Stimulated activated CD8-positive, alpha-beta memory T cell treated with anti-CD3 and anti-CD28 coated beads, Interleukin-12 subunit alpha, Interleukin-12 subunit beta, amount 100 ng/mL, for 1 hour (primary cell): Measurements from ENCODE around the gene AGER.

Source experiments
- DNase-seq: peaks from one replicate; pipeline ENCODE4 v3.0.0-alpha.2; 2020; ENCODE audit warnings: low read depth

Gene AGER

DNA sequence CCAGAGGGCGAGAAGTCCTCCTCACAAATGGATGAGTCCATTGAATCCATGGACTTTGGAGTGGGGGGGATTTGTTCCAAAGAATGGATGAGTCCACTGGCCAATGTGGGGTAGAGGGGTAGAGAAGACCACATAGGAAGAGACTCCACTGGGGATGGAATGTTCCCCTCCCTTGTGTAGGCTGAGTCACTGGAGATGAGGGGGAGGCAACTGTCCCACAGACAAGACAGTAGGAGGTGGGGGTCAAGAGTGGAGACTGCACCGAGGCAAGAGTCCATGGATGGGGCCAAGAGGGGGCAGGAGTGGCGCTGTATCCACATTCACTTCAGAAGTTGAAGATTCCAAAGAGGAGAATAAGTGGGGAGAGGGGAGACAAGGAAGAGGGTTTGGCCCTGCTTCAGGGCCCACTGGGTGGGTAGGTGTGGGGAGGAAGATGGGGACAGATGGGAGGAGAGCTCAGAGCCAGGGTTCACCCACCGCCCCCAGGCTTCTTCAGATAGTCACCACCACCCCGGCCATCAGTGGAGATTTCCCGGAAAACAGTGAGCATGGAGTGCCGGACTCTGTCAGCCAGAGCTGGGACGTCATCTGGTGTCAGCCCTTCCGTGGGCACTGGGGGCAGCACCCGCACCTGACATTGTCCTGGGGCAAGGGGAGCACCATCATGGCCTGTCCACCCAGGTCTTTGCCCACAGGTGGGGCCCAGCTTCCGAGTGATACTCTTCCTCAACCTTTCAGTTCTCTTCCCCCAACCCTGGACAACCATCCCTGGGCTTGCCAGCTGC is 15.1 kb downstream of the AGER start:
- DNase-seq: no peak

DNA sequence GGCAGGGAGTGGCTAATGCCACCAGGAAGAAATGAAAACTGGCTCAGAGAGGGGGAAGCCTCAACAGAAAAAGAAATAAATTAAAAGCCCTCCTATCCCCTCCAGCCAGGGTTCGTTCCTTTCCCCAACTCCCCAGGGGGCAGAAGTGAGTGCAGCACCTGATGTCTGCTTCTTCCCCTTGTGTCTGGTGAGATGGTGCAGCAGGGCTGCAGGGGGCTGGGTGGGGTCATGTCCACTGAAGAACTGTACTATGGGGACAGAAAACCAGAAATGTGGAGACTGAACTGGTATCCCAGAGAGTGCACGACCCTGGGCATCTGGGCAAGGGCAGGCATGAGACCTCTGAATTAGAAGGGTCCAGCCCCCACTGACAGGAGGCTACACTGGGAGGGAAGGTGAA is 15.7 kb downstream of the AGER start:
- no peak for DNase-seq

DNA sequence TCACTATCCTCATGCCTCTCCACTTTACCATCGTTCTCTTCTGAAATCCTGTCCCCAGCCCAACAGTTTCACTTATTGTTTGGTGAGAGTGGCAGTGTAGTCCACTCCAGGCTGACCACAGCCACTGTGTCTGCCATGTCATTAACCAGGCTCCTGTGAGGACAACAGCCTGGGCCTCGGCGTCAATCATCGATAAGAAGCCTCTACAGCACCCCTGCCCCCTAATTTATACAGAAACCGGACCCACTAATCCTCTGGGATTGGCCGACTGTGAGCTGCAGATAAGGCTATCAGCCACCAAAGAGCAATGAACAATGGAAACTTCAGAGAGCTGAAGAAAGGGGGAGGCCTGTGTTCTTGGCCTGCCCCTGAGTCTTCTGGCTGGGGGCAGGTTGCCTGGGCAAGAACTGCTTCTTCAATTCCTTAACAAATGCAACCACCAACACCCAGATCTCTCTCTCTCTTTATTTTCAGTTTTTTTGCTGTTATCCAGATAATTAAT is 16.2 kb downstream of the AGER start:
- no peak for DNase-seq

DNA sequence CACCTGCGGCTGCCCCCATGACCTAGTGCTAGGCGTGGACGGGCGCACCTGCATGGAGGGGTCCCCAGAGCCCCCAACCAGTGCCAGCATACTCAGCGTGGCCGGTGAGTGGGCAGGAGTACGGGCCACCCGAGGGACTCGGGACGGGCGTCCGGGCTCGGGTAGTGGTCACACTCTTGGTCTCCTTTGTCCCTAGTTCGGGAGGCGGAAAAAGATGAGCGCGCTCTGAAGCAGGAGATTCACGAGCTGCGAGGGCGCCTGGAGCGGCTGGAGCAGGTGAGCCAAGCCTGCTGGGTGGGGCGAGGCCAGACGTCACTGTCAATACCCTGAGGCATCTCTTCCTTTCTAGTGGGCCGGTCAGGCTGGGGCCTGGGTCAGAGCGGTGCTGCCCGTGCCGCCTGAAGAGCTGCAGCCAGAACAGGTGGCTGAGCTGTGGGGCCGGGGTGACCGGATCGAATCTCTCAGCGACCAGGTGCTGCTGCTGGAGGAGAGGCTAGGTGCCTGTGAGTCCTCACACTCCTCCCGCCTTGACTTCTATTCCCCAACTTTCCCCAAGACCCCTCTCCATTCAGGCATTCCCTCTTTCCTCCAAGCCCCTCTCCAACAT is 16.8 kb downstream of the AGER start:
- DNase-seq: no peak

DNA sequence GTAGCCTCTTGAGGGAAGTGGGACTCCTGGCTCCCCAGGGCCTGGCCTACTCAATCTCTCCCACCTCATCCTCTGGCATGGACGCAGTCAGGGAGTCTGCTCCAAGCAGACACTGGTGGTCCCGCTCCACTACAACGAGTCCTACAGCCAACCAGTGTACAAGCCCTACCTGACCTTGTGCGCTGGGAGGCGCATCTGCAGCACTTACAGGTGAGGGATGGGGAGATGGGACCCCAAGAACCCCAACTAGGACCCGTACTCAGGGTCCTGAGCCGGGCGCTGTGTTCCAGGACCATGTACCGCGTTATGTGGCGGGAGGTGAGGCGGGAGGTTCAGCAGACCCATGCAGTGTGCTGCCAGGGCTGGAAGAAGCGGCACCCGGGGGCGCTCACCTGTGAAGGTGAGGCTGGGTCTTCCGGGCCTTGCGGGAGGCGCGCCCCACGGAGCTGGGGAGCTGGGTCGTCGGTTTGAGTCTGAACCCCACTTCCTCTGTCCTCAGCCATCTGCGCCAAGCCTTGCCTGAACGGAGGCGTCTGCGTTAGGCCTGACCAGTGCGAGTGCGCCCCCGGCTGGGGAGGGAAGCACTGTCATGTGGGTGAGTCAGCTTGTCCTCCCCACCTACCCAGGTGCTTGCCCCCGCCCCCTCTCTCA is 17.5 kb downstream of the AGER start:
- no peak for DNase-seq

DNA sequence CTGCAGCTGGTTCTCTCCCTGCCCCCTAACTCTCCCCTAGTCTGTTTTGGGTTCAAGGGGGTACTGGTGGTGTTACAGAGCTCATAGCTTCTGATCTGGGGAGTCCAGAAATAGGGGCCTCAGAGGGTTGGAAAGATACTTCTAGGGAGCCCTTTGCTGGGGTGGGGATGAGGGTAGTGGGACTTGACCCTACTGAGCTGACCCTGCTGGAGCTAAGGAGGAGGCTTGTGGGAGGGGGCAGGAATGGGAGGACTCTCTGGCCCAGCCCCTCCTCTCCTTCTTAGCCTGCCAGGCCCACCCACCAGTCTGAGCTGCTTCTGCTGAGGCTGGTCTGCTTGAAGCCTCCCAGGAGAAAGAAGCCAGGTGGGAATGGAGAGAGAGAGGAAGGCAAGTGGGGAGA is 19.8 kb downstream of the AGER start, which contains the start of gene EGFL8:
Gene EGFL8 (plus strand): TSS at position 301 of the 400 bp plus-strand sequence. CDS start 1,571 bp downstream, outside the sequence.
- no peak for DNase-seq

DNA sequence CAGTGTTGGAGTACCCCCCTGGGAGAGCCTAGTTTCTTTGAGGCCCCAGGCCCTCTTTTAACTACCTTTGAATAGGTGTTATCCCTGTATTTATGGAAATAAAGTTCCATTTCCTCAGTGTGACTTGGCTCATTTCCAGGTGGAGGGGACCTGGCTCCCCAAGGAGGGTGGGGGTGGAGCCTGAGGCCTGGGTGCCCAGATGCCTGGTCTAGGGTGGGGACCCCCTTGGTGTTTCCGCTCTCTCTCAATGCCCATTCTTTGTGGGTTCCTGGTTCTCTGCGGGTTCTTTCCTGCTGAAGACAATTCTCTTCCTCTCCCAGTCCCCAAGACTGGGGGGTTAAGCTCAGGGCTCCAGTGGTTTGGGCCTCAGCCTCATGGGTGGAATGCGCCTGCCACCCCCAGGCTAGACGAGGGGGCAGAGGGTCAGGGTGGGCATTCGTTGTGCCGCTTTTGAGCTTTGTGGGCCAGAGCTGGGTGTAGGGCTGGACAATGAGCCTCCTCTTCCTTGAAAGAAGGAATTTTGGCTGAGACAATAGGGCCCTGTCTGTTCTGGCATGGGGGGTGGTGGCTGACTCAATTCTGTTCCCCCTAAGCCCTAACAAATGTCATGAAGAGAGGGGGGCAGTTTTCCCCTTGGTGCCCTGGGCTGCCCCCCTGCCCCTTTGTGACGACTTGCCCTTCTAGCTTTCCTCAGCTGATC is 20.3 kb downstream of the AGER start:
- DNase-seq: no peak

DNA sequence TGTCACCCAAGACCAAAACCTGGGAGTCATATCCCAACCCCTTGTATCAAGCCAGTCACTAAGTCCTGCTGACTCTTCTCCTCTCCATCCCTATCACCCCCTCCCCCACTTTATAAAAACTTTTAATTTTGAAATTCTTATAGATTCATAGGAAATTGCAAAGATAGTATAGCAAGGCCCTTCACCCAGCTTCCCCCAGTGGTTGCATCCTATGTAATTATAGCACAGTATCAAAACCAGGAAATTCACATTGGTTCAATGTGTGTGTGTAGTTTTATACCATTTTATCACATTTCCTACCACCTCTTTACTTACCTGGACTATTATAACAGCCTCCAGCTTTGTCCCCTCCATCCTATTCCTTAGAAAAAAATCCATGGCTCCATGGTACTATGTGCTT is 26.0 kb downstream of the AGER start:
- no peak for DNase-seq

DNA sequence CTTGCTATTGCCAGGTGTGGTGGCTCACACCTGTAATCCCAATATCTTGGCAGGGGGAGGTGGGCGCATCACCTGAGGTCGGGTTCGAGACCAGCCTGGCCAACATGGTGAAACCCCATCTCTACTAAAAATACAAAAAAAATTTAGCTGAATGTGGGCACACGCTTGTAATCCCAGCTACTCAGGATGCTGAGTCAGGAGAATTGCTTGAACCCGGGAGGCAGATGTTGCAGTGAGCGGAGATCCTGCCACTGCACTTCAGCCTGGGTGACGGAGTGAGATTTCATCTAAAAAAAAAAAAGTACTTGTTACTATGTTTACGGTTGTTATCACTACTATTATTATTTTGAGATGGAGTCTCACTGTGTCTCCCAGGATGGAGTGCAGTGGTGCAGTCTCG is 27.2 kb downstream of the AGER start:
- DNase-seq: no peak

DNA sequence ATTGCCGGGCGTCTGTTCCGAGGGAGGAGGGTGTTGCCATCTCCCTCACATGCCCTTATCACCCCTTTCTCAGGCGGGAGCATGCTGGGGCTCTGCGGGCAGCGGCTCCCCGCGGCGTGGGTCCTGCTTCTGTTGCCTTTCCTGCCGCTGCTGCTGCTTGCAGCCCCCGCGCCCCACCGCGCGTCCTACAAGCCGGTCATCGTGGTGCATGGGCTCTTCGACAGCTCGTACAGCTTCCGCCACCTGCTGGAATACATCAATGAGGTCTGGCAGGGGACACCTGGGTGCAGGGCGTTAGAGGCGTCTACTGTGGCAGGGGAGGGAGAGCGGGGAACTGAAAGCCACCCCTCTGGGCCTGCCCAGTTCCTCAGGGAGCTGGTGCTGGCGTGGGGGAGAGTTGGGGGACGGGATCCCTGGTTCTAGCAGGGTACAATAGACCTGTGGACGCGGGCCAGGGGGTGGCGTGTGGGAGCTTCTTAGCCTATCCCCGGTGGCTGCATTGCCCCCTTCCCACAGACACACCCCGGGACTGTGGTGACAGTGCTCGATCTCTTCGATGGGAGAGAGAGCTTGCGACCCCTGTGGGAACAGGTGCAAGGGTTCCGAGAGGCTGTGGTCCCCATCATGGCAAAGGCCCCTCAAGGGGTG is 29.4 kb downstream of the AGER start:
- peak; percentile 41 for DNase-seq

DNA sequence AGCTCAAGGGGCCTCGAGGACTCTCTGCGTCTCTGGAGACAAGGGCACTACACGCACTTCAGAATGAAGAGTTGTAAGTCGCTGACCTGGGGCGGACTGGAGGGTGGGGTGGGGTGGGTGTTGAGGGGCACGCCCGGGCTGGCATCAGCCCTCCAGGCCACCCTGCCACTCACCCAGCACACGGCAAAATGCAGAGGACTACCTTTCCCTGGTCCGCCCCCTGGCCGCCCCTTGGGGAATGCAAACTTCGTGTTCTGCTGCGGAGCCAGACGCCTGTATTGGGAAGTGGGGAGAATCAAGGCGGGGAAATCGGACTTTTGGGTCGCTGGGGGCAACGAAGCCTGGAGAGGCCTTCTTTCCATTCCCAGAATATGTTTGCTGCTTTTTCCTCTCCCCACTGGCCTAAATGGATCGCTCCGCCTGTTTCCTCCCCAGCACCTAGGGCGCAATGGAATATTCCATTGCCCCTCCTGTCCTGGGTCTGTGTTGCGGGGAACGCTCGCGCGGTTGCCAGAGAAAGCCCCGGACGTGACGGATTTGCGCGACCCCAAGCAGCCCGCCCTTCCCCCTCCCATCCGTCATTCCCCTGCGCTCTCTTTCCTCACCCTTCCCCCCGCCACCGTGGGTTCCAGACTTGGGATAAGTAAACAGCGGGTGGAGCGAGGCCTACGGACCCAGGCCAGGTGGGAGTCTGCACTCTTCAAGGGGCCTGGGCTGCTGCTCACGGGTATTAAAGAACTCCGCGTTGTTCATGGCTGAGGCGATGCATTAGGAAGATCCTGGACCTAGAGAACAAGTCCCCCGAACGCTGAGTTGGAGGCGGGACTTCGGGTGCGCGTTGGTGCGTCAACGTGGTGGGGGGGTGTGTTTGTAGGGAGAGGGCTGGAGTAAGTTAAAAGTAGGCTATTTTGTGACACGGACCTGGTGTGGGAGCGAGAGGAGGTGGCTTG is 30.2 kb downstream of the AGER start, which contains the start of gene PPT2:
Gene PPT2 (plus strand): TSS at position 578 of the 950 bp plus-strand sequence. CDS start 454 bp downstream, outside the sequence.
- DNase-seq: peak; percentile 69

DNA sequence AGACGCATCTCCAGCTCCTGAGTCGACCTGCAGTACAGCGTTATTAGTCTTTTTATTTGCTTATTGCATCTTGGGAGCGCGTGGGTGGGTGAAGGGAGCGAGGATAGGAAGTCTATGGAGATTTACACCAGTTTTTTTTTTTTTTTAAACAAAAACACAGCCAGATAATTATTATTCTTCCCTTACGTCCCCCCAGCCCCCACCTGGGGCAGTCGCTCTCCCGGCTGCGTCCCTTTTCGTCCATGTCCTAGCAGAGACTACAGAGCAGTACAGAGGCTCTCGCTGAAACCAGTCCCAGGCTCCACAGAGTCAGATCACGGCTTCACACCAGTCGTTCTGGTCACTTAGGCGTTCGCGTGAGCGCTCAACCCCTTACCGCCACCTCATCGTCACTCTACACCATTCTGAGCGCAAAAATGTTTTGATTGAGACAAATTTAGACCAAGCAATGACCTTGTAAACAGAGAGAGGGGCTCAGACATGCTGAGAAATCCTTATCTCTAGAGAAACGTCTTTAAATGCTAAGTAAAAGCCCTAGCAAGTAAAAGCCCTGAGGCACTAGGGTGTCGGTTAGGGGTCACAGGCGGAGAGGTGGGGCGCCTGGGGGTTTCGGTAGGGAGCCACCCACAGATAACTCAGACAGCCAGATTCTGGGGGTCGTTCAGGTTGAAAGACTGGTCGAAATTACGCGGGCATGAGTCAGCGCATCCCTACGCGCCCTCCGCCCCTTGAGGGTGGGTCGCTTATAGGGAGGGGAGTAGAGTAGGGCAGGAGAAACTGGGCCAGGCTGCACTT is 31.1 kb downstream of the AGER start:
- no peak for DNase-seq

DNA sequence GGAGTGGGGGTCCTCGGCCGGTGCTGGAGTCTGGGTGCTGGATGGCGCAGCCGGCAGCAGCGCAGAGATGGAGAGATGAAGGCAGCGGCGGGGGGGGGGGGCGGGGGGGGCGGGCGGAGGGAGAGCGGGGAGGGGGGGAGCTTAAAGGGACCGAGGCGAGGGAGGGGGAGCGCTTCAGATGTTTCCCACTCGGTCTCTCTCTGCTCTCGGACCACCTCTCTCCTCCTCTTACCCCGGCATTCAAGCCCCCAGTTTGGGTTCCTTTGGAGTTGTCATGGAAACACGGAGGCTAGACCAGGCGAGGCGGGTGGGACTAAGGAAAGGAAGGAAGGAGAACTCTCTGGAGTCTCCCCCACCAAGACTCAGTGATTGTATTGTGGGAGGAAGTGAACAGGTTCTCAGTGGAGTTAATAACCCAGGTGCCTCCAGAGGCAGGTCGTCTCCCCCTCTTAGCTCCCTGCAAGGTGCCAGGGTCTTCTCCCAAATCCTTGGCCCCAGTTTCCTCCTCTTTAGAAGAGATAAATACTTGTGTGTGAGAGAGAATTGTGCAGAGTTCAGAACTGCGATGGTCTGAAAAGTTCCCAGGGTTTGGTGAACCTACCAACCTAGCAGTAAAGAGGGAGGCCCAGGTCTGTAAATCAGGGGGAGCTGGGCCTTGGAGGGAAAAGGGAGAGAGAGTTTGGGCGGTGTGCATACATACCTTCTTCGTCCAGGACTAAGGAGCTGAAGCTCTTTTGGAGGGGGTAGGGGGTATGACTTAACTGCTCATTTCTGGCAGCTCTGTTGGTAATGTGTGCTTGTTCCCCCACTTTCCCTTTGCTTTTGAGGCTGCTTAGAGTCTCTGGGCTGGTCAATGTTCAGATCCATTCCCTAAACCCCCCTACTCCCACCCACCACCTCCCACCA is 31.9 kb downstream of the AGER start, which contains the start of gene PRRT1:
Gene PRRT1 (minus strand): TSS at position 77 of the 906 bp plus-strand sequence. CDS start 112 bp downstream, outside the sequence.
- no peak for DNase-seq

DNA sequence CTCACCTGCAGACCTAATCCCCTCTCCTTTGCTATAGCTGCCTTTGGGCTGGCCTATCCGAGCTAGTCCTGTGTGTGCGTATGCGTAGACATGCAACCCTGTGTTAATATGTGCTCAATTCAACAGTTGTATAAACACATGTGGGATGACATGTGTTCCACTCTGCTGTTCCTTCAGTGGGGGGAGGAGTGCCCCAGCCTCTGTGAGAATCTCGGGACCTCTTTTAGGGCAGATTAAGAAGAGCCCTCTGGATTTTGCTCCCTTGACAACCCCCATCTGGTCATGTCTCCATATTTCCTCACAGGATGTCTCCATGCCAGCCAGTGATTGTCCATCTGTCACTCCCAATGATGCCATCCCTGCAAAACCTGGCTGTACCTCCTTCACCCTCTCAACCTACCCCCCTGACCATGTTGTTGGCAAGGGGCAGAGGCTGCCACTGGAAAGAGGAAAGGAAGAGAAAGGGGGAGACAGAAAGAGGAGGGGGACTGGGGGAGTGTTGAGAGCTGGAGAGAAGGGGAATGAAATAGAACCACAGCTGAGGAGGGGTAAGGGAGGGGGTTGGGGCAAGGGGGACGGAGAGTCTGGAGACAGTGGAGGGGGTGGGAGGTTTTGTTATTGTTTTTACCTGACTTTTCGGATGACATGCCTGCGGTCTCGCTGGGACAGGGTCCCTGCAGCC is 32.7 kb downstream of the AGER start:
- DNase-seq: no peak

DNA sequence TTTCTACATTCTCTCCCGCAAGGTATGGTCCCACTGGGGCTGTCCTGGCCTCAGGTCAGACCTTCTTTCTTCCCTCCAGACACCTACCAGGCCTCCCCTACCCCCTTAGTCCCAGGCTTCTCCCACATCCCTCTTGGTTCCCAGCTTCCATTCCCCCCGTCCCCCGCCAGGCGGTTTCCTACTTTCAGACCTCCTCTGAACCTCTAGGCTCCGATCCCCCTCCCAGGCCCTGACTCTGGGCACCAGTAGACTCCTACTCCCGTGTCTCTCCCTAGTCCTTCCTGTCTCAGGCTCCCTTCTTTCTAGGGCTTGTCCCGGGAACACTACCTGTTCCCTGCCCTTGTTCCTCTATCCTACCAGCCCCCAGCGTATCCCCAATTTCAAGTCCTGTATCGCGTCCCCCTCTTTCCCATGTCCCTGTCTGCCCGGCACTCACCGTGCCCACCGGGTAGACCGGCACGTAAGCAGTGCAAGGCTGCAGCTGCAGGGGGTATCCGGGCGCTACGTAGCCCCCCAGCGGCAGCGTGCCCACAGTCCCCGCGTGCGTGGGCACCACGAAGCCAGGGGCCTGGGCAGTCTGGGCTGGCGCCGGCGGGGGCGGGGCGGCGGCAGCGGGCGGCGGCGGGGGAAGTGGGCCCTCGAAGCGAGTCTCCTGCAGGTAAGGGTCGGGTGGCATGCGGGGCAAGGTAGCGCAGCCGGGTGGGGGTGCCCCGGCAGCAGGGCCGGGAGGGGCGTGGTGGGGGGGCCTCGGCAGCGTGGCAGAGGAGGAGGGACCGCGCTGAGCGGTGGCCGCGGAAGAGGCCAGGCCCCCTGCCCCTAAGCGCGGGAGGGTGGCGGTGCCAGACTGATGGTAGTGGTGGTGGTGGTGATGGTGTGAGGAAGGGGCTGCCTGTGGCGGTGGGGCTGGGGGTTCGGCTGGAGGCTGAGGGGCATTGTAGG is 33.9 kb downstream of the AGER start:
- DNase-seq: no peak

DNA sequence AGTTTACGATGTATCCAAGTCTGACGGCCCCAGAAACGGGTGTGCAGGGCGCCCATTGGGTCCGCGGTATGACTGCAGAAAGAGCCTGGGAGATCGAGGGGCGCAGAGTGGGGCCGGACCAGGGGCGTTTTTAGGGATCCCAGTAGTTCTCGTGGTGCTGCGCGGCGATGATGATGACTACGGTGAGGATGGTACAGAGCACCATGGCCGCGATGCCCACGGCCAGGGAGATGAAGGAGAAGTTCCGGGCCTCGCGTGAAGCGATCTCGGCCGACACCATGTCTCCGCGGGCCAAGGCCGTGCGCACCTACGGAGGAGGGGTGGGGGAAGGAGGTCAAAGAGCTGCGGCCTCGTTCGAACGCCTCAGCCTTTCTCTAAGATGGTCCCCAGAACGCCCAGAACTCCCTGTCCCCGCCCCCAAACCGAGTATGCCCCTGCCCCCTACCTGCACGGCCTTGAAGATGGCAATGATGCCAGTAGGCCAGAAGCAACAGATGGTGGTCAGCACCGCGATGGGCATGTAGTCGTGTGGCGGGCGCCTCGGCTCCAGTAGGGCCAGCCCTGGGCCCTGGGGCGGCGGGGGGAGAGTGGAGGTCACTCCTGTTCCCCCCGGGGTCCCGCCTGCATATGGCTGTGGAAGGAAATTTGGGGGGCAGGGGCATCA is 34.8 kb downstream of the AGER start:
- no peak for DNase-seq
